Measurements from ENCODE around the gene LAMB4.

GRCh38 chr7:108118959-108119358, 11.2 kb downstream of the LAMB4 start:
- TF ChIP-seq CTCF (IDR thresholded peaks at IDR 0.05): no peak
- TF ChIP-seq POLR2A (IDR thresholded peaks at IDR 0.05): no peak

Data from body of pancreas (tissue), 4 donors.